COR-L47 (cell line): Measurements from ENCODE around the gene GPI.
A peak's percentile ranks its signal among the peaks of the same experiment; 100 is the strongest.

Source experiments
- DNase-seq: peaks from one replicate; lab custom pipeline; 2025; lab: John Stamatoyannopoulos, UW

GPI gene

DNA sequence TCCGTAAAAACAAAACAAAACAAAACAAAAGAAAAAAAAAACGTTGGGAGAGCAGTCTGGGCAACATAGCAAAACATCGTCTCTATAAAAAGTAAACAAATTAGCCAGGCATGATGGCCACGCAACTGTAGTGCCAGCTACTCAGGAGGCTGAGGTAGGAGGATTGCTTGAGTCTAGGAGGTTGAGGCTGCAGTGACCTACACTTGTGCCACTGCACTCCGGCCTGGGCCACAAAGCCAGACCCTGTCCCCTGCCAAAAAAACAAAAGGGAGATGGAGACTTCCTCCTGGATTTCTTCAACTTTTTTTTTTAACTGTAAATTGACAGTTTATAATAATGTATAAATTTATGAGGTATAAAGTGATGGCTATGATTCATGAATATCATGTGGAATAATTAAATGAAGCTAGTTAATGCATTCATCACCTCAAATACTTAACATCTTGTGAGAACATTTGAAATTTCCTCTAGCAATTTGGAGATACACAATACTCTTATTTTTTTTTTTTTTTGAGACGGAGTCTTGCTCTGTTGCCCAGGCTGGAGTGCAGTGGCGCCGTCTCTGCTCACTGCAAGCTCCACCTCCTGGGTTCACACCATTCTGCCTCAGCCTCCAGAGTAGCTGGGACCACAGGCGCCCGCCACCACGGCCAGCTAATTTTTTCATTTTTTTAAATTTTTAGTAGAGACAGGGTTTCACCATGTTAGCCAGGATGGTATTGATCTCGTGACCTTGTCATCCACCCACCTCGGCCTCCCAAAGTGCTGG, 41.1 kb downstream of the GPI start:
- no peak for DNase-seq

DNA sequence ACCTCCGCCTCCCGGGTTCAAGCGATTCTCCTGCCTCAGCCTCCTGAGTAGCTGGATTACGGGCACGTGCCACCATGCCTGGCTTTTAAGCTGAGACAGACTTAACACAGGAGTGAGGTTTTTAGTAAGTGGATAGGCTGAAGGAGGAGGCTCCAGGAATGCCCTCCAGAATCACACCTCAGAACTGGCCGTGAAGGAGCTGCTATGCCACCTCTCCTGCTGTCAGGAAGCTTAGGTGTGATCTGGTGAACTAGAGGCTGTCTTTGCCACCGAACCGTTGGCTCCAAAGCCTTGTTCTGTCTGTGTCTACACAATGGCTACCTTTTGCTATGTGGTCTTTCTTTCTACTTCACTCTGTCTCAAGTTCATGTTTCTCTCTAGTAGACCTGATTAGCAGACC, 43.4 kb downstream of the GPI start:
- no peak for DNase-seq

DNA sequence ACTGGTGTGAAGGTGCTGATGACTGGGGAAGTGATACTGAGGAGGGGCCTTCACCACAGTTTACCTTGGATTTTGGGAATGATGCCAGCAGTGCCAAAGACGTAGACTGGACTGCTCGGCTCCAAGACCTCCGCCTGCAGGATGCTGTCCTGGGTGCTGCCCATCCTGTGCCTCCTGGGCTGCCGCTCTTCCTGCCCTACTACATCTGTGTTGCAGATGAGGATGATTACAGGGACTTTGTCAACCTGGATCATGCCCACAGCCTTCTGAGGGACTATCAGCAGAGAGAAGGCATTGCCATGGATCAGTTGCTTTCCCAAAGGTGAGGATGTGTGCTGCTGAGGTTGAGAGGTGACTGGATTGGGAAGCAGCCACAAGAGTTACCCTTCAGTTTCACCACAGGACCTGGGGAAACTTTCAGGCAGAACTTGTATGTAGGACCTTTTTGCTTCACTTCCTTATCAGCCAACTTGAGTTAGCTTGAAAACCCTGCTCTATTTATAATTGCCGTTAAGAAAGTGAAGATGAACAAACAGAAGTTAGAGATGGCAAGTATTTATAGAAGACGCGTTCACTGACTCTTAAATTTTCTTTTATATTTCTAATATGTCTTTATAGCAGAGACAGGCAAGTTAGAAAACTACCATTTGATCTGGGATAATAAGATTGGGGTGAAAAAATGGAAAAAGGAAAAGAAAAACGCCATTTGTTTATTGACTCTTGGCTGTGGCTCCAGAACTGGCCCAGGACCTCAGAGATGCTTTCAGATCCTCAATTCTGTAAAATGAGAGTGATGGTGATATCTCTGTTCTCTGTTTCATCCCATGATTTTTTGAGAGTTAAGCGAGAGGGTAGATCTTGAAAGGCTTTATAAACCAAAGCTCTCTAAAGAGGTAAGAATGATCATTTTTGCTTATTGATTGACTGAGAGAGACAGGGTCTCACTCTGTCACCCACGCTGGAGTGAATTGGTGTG, 44.5 kb downstream of the GPI start:
- no peak for DNase-seq

DNA sequence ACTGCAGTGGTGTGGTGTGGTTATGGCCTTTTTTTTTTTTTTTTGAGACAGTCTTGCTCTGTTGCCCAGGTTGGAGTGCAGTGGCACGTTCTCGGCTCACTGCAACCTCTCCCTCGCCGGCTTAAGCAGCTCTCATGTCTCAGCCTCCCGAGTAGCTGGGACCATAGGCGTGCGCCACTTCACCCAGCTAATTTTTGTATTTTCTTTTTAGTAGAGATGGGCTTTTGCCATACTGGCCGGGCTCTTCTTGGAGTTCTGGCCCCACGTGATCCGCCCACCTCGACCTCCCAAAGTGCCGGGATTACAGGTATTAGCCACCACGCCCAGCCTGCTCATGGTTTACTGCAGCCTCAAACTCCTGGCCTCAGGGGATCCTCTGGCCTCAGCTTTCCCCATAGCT, 46.2 kb downstream of the GPI start:
- DNase-seq = no peak

DNA sequence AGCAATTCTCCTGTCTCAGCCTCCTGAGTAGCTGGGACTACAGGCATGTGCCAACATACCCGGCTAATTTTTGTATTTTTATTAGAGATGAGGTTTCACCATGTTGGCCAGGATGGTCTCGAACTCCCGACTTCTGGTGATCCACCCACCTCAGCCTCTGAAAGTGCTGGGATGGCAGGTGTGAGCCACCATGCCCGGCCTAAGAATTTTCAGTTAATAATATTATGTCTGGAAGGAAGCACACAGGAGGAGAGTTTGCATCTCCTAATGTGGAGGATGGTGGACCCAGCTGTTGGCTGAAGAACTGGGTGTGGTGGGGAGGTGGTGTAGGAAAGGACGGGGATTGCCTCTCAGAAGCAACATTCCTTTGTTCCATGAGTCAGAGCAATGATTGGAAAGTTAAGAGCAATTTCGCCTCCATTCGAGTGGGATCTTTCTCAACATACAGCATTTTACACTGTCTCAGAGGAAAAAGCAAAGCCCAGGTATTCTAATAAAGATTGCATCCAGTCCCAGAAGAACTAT, 51.1 kb downstream of the GPI start:
- no peak for DNase-seq

DNA sequence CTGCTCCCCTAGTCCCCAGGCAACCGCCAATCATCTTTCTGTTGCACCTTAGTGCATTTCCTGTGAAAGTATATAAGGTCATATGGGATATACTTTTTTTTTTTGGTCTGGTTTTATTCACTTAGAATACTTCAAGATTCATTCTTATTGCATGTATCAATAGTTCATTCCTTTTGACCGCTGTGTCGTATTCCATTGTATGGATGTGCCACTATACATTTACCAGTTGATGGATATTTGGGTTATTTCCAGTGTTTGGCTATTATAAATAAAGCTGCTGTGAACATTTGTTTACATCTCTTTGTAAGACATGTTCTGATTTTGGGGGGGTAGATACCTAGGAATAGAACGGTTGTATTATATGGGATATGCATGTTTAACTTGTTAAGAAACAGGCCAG, 53.3 kb downstream of the GPI start:
- DNase-seq = no peak

DNA sequence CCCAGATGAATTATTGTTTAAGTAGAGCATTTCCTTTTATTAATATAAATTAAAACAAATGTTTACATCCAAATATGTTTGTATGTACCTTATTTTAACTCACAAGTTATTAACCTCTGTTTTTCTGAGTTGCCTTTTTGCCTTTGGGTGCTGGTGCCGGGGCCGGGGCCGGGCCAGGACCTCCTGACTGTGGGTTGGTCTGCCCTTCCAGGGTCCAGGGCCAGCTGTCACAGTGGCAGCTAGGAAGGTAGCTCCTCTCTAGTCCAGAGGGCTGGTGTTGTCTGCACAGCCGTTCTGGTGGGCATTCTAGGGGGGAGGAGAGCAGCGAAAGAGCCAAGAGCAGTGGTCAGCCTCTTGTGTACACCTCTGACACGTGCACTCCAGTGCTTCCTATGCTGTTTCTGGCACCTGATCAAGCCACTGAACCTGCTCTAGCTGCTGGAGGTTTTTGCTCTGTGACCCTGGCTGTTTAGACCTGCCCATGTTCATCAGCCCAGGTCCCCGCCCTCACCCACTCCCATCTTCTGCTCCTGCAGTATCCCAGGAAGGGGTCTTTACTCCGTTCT, 61.2 kb downstream of the GPI start:
- no peak for DNase-seq

DNA sequence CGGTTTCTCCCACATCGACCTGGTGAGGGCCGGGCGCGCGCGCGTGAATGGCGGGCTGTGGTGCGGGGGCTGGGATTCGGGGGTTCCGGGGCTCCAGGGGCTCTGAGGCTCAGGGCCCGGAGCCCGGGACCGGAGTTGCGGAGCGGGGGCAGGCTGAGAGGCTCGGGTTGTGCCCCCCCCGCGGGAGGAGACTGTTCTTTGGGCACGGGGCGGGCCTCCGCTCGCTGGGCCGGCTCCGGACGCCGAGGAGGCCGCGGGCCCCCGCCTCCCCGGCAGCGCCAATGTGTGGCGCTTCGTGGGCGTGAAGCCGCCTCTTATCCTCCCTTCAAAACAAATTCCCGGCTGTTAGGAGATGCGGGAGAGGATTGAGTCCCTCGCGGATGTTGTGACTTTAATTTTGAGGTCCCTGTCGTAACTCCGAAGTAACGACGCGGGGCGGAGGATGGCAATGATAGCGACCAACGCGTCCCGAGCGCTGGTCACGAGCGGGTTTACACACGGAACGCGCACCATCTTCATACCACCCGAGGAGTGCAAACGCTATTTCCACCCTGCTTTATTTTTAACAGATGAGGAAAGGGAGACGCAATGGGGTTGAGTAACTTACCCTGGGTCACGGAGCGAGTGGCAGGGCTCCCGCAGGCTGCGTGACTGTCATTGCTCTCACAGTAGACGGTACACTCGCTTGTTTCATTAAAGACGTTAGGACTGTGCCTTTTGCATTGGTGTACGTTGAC, 63.7 kb downstream of the GPI start:
- DNase-seq = no peak

DNA sequence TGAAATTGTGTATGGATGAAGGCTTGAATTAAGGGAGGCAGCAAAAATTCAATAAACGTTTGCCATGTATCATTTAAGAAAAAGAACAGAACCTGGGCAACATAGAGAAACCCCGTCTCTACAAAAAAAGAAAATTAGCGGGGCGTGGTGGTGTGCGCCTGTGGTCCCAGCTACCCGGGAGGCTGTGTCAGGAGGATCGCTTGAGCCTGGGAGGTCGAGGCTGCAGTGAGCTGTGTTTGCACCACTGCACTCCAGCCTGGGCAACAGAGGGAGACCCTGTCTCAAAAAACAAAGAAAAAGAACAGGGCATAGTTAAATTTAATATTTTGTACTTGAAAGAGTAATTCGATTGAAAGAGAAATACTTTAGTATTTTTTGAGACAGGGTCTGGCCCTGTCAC, 64.6 kb downstream of the GPI start:
- DNase-seq = no peak

DNA sequence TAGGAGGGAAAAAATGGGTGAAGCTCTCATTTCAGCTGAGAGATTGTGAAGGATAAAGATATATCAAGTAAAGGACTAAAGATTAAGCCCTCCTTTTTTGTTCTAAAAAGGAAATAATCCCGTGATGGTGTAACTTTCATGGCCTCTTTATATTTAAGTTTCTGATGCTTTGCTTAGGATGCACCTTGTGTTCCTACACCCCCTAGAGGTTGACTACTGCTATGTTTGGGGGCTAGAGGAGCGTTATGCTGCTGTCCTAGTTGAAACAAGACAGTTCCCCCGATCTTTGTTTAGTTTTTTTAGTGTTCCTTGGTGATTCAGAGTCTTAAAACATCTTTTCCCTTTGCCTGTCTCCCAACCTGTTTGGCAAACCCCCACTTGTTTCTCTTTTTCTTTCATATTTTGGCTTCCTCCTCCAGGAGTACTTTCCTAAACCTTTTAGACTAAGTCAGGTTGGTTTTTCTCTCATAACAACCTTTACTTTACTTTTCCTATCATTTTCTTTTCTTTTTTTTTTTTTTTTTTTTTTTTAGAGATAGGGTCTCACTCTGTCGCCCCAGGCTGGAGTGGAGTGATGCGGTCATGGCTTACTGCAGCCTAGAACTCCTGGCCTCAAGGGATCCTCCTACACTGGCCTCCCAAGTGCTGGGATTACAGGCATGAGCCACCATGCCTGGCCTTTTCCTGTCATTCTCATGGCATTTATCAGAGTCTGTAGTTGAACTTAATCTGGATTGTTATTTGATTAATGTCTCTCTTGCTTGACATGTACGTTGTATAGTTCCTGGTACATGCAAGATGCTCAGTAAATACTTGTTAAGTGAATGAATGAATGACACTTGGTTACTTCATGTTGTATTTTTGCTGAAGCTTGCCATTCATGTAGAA, 66.0 kb downstream of the GPI start:
- DNase-seq = peak; percentile 37

DNA sequence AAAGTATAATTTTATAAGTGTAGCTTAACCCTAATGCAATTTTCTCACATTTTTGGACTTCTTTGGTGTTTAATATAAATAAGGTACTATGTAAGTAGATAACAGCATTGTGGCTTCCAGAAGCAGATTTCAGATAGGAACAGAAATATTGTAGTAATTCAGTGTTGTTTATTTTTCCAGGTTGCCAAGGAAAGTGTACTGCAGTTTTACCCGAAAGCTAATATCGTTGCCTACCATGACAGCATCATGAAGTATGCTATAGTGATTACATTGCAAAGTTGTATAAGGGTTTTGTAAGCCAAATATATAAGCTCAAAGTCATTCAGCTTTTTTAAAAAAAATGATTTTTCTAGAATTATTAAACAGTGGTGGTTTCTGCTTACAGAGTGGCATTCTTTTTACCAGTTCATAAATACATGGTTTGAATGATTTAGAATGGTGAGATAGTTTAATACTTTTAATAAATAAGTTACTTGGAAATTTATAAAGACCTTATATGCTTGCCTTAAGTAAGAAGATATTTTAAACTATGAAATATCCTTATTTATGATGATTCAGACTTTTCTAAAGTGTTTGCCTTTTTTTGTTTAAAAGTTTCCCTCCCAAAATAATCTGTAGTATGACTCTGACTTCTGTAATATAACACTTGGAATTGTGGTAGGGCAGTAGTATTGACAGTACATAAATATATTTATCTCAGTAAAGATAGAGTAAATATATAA, 66.8 kb downstream of the GPI start:
- no peak for DNase-seq

DNA sequence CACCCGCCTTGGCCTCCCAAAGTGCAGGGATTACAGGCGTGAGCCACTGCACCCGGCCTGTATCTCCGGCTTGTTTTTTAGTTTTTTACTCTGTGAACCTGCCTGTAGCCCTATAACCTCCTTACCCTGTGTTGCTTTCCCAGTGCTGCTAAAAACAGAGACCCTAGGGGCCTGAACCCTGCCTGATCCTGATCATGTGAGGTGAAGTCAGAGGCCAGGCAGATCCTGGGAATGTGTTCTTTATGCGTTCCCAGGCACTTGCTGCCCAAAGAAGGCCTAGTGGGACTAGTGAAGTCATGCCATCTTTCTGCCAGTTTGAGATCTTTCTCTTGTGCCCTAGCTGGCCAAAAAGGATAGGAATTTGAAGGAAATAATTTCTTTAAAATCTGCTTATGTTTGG, 67.8 kb downstream of the GPI start:
- no peak for DNase-seq

DNA sequence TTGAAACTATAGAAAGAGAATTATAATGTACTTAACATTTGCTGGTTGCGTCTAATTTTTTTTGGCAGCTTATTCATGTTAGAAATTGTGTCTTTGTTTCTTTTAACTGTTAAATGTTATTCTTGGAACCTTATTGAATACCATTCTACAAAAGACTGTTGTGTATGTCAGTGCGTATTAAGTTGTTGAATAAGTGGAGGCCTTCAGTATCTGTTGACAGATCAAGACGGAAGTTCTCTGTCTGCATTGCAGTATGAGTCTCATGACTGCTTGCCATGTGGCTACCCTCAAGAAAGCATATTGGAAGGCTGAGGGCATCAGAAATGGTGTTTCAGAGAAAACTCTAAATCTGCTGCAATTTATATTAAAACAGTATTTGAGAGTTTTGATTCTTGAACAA, 71.7 kb downstream of the GPI start:
- no peak for DNase-seq

DNA sequence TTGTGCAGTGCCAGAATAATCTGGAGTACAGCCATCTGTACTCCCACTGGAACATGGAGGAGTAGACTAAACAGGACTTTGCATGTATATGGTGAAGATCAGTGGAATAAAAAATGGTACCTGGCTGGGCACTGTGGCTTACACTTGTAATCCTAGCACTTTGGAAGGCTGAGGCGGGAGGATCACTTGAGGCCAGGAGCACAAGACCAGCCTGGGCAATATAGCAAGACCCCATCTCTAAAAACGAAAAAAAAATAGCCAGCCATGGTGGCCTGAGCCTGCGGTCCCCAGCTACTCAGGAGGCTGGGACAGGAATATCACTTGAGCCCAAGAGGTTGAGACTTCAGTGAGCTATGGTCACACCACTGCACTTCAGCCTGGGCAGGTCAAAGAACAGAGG, 83.2 kb downstream of the GPI start:
- no peak for DNase-seq
